Measurements from ENCODE around the gene TECPR2.

Gene TECPR2

GRCh38 chr14:102523200-102523568 lies 160.4 kb downstream of the TECPR2 start:
- no peak for DNase-seq (ENCODE audit: low read depth)
- H3K4me3 ChIP-seq (ENCODE audit: low read depth, low read length), result no peak overlapping the region
- no peak for TF ChIP-seq CTCF (IDR thresholded peaks at IDR 0.05; ENCODE audit: low read depth, low read length, missing control alignments)
- in situ Hi-C loops (cut with HindIII; ENCODE audit: low sequenced_read_pairs), result no loop called here

GRCh38 chr14:102523569-102524450 lies 161.1 kb downstream of the TECPR2 start:
- H3K4me3 ChIP-seq (ENCODE audit: low read depth, low read length), result peak overlapping the region; percentile 62
- in situ Hi-C loops (cut with HindIII; ENCODE audit: low sequenced_read_pairs), result no loop called here
- TF ChIP-seq CTCF (IDR thresholded peaks at IDR 0.05; ENCODE audit: low read depth, low read length, missing control alignments), result no peak
- DNase-seq (ENCODE audit: low read depth), result no peak

- peak overlapping the region; percentile 62 for H3K4me3 ChIP-seq (ENCODE audit: low read depth, low read length)
- peak; percentile 93 for TF ChIP-seq CTCF (IDR thresholded peaks at IDR 0.05; ENCODE audit: low read depth, low read length, missing control alignments)
- in situ Hi-C loops (cut with HindIII; ENCODE audit: low sequenced_read_pairs), result no loop called here
- DNase-seq (ENCODE audit: low read depth), result peak; percentile 92
These were observed 161.9 kb downstream of the TECPR2 start for GRCh38 chr14:102524451-102525218.

- in situ Hi-C loops (cut with HindIII; ENCODE audit: low sequenced_read_pairs), result no loop called here
- TF ChIP-seq CTCF (IDR thresholded peaks at IDR 0.05; ENCODE audit: low read depth, low read length, missing control alignments), result no peak
- peak overlapping the region; percentile 62 for H3K4me3 ChIP-seq (ENCODE audit: low read depth, low read length)
- DNase-seq (ENCODE audit: low read depth), result peak; percentile 29
These were observed 162.6 kb downstream of the TECPR2 start for GRCh38 chr14:102525219-102525928.

GRCh38 chr14:102525929-102526497 lies 163.3 kb downstream of the TECPR2 start:
- no peak overlapping the region for H3K4me3 ChIP-seq (ENCODE audit: low read depth, low read length)
- TF ChIP-seq CTCF (IDR thresholded peaks at IDR 0.05; ENCODE audit: low read depth, low read length, missing control alignments), result no peak
- no peak for DNase-seq (ENCODE audit: low read depth)
- in situ Hi-C loops (cut with HindIII; ENCODE audit: low sequenced_read_pairs), result no loop called here

All from astrocyte of the cerebellum (primary cell).